HCT116 (cell line): Measurements from ENCODE around the gene DKK1. TPM values are rescaled to one million over a fixed set of nuclear protein-coding genes. Genes with fewer than 3 reads are reported as not detected.
A peak's percentile ranks its signal among the peaks of the same experiment; 100 is the strongest.
"Not testable (repeated sequence)": the region's sequence is repeated elsewhere in the genome, so short reads cannot be mapped to it uniquely, and the experiment has no call there.

ENCODE experiments used
- ATAC-seq: fragments of 200-7000 bp; cut with Tn5 transposase; 2 replicates; pipeline ENCODE4 v1.9.1; 2020; ENCODE audit warnings: mild to moderate bottlenecking, moderate library complexity
- BruUV-seq: library from RNA; stranded (reverse); fragments of 400-500 nt; replicated peaks from 2 replicates; lab custom pipeline; 2021; lab: Mats Ljungman, UMichigan
- CTCF ChIA-PET: fragments of 300-600 bp; sonication (Branson Sonifier 250); formaldehyde crosslinking; loops from one replicate; lab custom pipeline; 2021; ENCODE audit warnings: antibody characterized with exemption; lab: Charles Lee
- POLR2A ChIA-PET: fragments of 300-600, 350-600 bp; sonication (Branson Sonifier 250); formaldehyde crosslinking; loops from one replicate; lab custom pipeline; 2021; ENCODE audit warnings: antibody characterized with exemption; lab: Charles Lee
- RAD21 ChIA-PET, 2 experiments: fragments of 300-600 bp; sonication (Branson Sonifier 250); formaldehyde crosslinking; loops; one replicate each; lab custom pipeline; 2023; ENCODE audit warnings: low total read pairs in 2 of 2; ENCODE audit not compliant: uncharacterized antibody in 2 of 2, unreplicated experiment in 2 of 2, low non-redundant PET in 1 of 2; lab: Charles Lee
- DNase-seq: peaks from one replicate; pipeline ENCODE4 v3.0.0-alpha.2; 2010; ENCODE audit warnings: low read depth, low spot score
- H2AFZ ChIP-seq: fragments of 200-600 bp; shearing (Covaris generic), sonication (generic); 2 replicates; pipeline ENCODE4 v1.6.1; 2017; ENCODE audit warnings: low read depth, mixed run types, mixed read lengths, antibody characterized with exemption, low read length; ENCODE audit not compliant: poor library complexity, severe bottlenecking
- H3K27ac ChIP-seq: 2 replicates; pipeline ENCODE4 v1.5.1; 2012; ENCODE audit warnings: low read depth, low read length
- H3K27me3 ChIP-seq: fragments of 200-600 bp; sonication (generic); 2 replicates; pipeline ENCODE4 v1.6.1; 2016; ENCODE audit warnings: mixed run types, low read length, mixed read lengths; ENCODE audit not compliant: insufficient read depth
- H3K36me3 ChIP-seq, 2 experiments: fragments of 200-500 bp in 1 of 2; fragments of 200-600 bp in 1 of 2; sonication (Bioruptor generic) in 1 of 2; sonication (generic) in 1 of 2; 2 replicates each; pipeline versions ENCODE4 v1.5.1 to v1.6.1; 2014 to 2016; ENCODE audit warnings: low read length in 2 of 2, inconsistent platforms in 1 of 2, mixed read lengths in 1 of 2, mixed run types in 1 of 2; ENCODE audit not compliant: insufficient read depth in 2 of 2, control insufficient read depth in 1 of 2
- H3K4me1 ChIP-seq, 2 experiments: fragments of 200-600 bp in 1 of 2; sonication (generic) in 1 of 2; 2 replicates each; pipeline versions ENCODE4 v1.5.1 to v1.6.1; 2012 to 2017; ENCODE audit warnings: low read length in 2 of 2, inconsistent platforms in 1 of 2, mild to moderate bottlenecking in 1 of 2, mixed read lengths in 1 of 2, mixed run types in 1 of 2, moderate library complexity in 1 of 2; ENCODE audit not compliant: insufficient read depth in 2 of 2, control insufficient read depth in 1 of 2
- H3K4me2 ChIP-seq: fragments of 200-600 bp; sonication (generic); 2 replicates; pipeline ENCODE4 v1.6.1; 2017; ENCODE audit warnings: mixed run types, low read length, mixed read lengths
- H3K4me3 ChIP-seq, 2 experiments: fragments of 200-600 bp in 1 of 2; sonication (generic) in 1 of 2; replicated peaks in 1 of 2; 2 replicates each; pipeline ENCODE4 v1.5.1; 2011 to 2016; ENCODE audit warnings: low read length in 2 of 2, control low read depth in 1 of 2, low read depth in 1 of 2, mild to moderate bottlenecking in 1 of 2, mixed read lengths in 1 of 2, mixed run types in 1 of 2
- H3K79me2 ChIP-seq: fragments of 200-600 bp; sonication (generic); 2 replicates; pipeline ENCODE4 v1.6.1; 2017; ENCODE audit warnings: mild to moderate bottlenecking, mixed run types, low read length, moderate library complexity, mixed read lengths; ENCODE audit not compliant: insufficient read depth
- H3K9ac ChIP-seq: fragments of 200-600 bp; sonication (generic); 2 replicates; pipeline ENCODE4 v1.6.1; 2016; ENCODE audit warnings: low read length, mixed read lengths
- H3K9me2 ChIP-seq: fragments of 200-600 bp; sonication (generic), shearing (Covaris generic); 2 replicates; pipeline ENCODE4 v1.6.1; 2017; ENCODE audit warnings: mixed run types, mild to moderate bottlenecking, moderate library complexity; ENCODE audit not compliant: insufficient read depth
- H3K9me3 ChIP-seq, 2 experiments: fragments of 200-500 bp in 1 of 2; fragments of 200-600 bp in 1 of 2; sonication (Bioruptor generic) in 1 of 2; sonication (generic) in 1 of 2; 2 replicates each; pipeline ENCODE4 v1.6.1; 2014 to 2017; ENCODE audit warnings: low read length in 2 of 2, mixed read lengths in 2 of 2, inconsistent platforms in 1 of 2, low read depth in 1 of 2, mild to moderate bottlenecking in 1 of 2, mixed run types in 1 of 2, moderate library complexity in 1 of 2; ENCODE audit not compliant: control insufficient read depth in 1 of 2, insufficient read depth in 1 of 2
- H4K20me1 ChIP-seq: fragments of 200-600 bp; sonication (generic), shearing (Covaris generic); 2 replicates; pipeline ENCODE4 v1.6.1; 2017; ENCODE audit warnings: mixed run types, mild to moderate bottlenecking, moderate library complexity; ENCODE audit not compliant: insufficient read depth
- TCF7L2 ChIP-seq: IDR thresholded peaks from 2 replicates; pipeline ENCODE4 v1.7.0; 2011; ENCODE audit warnings: borderline replicate concordance, inconsistent platforms; ENCODE audit not compliant: insufficient read depth, insufficient read length; ENCODE audit errors: extremely low read depth
- intact Hi-C: fragments of 100-400 bp; cut with micrococcal nuclease; formaldehyde crosslinking; loops from 2 replicates; pipeline ENCODE4 v1.10.0; 2022
- total RNA-seq: library from RNA; stranded (reverse); gene quantifications from one replicate; pipeline ENCODE4 v1.2.1, GENCODE V29; 2021; ENCODE audit not compliant: unreplicated experiment

Gene DKK1
- total RNA-seq, 1 experiment from 2014 or later, result 315 TPM

- H3K9ac ChIP-seq, result not testable (repeated sequence)
Measured at GRCh38 chr10:52365547-52366432, 51.7 kb downstream of the DKK1 start.

More at GRCh38 chr10:52365547-52366432, 51.7 kb downstream of the DKK1 start:
- DNase-seq, H3K27ac ChIP-seq, H3K4me2 ChIP-seq, H3K79me2 ChIP-seq, H3K4me3 ChIP-seq, RAD21 ChIA-PET, ATAC-seq, H3K9me2 ChIP-seq, H3K9me3 ChIP-seq: not testable (repeated sequence)
- peak; percentile 52 for TF ChIP-seq TCF7L2
- TF ChIP-seq, all 23 proteins: peak for 1; not testable (repeated sequence) for 22
- H4K20me1 ChIP-seq, BruUV-seq, H3K27me3 ChIP-seq, CTCF ChIA-PET, intact Hi-C loops, H3K4me1 ChIP-seq, POLR2A ChIA-PET, H3K36me3 ChIP-seq: not testable (repeated sequence)
- H2AFZ ChIP-seq, result peak overlapping the region; percentile 22
